ENCODE results near the gene COL5A1.

COL5A1 gene

DNA sequence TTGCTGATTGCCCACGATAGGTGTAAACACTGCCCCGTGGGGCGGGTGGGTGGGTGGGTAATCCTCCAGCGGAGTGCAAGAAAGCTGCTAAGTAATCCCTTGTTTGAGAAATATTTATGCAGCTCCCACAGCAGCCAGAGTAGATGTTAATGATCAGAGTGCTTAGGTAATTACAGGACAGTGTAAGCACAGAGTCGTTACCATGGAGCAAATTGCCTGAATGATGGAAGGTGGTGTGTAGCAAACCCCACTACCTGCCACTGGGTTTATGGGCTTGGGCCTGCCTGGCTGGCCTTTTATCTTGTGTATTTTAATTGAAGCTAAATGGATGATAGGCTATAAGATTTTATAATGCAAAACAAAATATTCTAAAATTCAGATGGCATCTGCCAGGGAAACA is 110.0 kb downstream of the COL5A1 start:
- no peaks in the 10 kb centered on the region for H3K9me3 ChIP-seq
- H3K27ac ChIP-seq = no peak overlapping the region
- no peak for TF ChIP-seq CTCF (IDR thresholded peaks at IDR 0.05)
- H3K27me3 ChIP-seq = no peaks in the 10 kb centered on the region
- H3K4me3 ChIP-seq (ENCODE audit: low read depth in 1 of 2, low read length in 1 of 2) = no peak overlapping the region
- H3K36me3 ChIP-seq = no peaks in the 10 kb centered on the region
- H3K4me1 ChIP-seq (ENCODE audit: control insufficient read depth in 1 of 2, insufficient read depth in 1 of 2, low read depth in 1 of 2, low read length in 1 of 2) = no peaks in the 10 kb centered on the region

DNA sequence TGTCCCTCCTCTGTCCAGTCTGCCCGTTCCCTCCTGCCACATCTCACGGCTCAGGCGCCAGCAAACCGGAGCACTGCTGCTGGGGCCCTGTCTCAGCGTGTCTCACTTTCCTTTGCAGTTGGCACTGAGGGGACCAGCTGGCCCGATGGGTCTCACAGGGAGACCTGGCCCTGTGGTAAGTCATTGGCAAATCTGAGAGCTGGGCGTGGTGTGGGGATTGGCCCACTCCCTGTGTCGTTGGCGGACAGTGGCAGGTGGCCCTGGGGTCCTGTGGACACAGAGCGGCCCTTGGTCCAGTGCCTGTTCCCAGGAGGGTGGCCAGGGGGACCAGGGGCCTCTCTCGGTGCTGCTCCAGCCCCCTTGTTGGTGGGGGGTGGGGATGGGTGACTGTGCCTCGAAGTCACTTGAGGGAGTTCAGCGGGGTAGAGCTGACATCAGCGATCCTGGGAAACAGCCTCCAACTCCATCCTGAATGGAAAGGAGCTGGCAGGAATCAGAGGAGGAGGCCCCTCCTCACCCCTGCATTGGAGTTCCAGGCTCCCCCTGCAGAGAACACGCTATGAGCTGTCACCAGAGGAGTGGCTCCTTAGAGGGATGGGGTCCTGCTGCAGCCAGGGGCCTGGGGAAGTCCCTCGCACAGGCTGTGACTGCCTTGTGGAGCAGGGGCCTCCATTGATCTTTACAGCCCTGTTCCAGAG is 111.0 kb downstream of the COL5A1 start:
- Histone ChIP-seq H3K36me3 (no peaks in the 10 kb centered on the region), H3K4me1 (ENCODE audit: control insufficient read depth in 1 of 2, insufficient read depth in 1 of 2, low read depth in 1 of 2, low read length in 1 of 2) (no peaks in the 10 kb centered on the region), H3K9me3 (no peaks in the 10 kb centered on the region), H3K4me3 (ENCODE audit: low read depth in 1 of 2, low read length in 1 of 2) (no peak overlapping the region), H3K27me3 (no peaks in the 10 kb centered on the region), H3K27ac (no peak overlapping the region)
- TF ChIP-seq CTCF (IDR thresholded peaks at IDR 0.05) = no peak

GRCh38 chr9:134753191-134753590 is 111.6 kb downstream of the COL5A1 start:
- H3K4me3 ChIP-seq (ENCODE audit: low read depth in 1 of 2, low read length in 1 of 2) = no peak overlapping the region
- H3K27me3 ChIP-seq = no peaks in the 10 kb centered on the region
- H3K9me3 ChIP-seq = no peaks in the 10 kb centered on the region
- no peaks in the 10 kb centered on the region for H3K4me1 ChIP-seq (ENCODE audit: control insufficient read depth in 1 of 2, insufficient read depth in 1 of 2, low read depth in 1 of 2, low read length in 1 of 2)
- H3K36me3 ChIP-seq = no peaks in the 10 kb centered on the region
- no peak for TF ChIP-seq CTCF (IDR thresholded peaks at IDR 0.05)
- H3K27ac ChIP-seq = no peak overlapping the region

GRCh38 chr9:134755221-134755907 is 113.8 kb downstream of the COL5A1 start:
- H3K4me3 ChIP-seq (ENCODE audit: low read depth in 1 of 2, low read length in 1 of 2) = no peak overlapping the region
- H3K4me1 ChIP-seq (ENCODE audit: control insufficient read depth in 1 of 2, insufficient read depth in 1 of 2, low read depth in 1 of 2, low read length in 1 of 2) = no peaks in the 10 kb centered on the region
- no peak overlapping the region for H3K27ac ChIP-seq
- H3K9me3 ChIP-seq = no peaks in the 10 kb centered on the region
- no peaks in the 10 kb centered on the region for H3K27me3 ChIP-seq
- H3K36me3 ChIP-seq = no peaks in the 10 kb centered on the region
- no peak for TF ChIP-seq CTCF (IDR thresholded peaks at IDR 0.05)

GRCh38 chr9:134756098-134756497 is 114.5 kb downstream of the COL5A1 start:
- H3K4me1 ChIP-seq (ENCODE audit: control insufficient read depth in 1 of 2, insufficient read depth in 1 of 2, low read depth in 1 of 2, low read length in 1 of 2) = no peaks in the 10 kb centered on the region
- H3K36me3 ChIP-seq = no peaks in the 10 kb centered on the region
- TF ChIP-seq CTCF (IDR thresholded peaks at IDR 0.05) = no peak
- no peak overlapping the region for H3K4me3 ChIP-seq (ENCODE audit: low read depth in 1 of 2, low read length in 1 of 2)
- H3K27me3 ChIP-seq = no peaks in the 10 kb centered on the region
- no peak overlapping the region for H3K27ac ChIP-seq
- H3K9me3 ChIP-seq = no peaks in the 10 kb centered on the region

Measured in neutrophil (primary cell).